ENCODE measurements around the gene ZNF740.

DNA sequence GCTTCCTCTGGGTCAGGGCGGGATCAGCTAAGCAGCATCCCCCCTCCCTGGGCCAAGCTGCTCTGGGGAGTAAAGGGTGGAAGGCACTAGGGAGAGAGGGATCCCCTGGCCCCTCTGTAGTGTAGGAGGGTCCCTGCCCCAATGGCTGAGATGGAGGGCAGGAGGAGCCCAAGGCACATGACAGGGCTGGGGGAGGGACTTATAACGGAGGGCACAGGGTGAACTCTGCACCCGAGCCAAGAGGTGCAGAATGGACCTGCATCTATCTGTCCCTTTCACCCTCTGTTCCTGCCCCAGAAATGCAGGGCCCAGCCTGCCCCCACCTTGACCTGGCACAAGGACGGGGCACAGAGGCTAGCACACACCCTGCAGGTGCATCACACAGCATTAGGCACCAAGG, 30.3 kb downstream of the ZNF740 start:
- TF ChIP-seq, protein P1, sequence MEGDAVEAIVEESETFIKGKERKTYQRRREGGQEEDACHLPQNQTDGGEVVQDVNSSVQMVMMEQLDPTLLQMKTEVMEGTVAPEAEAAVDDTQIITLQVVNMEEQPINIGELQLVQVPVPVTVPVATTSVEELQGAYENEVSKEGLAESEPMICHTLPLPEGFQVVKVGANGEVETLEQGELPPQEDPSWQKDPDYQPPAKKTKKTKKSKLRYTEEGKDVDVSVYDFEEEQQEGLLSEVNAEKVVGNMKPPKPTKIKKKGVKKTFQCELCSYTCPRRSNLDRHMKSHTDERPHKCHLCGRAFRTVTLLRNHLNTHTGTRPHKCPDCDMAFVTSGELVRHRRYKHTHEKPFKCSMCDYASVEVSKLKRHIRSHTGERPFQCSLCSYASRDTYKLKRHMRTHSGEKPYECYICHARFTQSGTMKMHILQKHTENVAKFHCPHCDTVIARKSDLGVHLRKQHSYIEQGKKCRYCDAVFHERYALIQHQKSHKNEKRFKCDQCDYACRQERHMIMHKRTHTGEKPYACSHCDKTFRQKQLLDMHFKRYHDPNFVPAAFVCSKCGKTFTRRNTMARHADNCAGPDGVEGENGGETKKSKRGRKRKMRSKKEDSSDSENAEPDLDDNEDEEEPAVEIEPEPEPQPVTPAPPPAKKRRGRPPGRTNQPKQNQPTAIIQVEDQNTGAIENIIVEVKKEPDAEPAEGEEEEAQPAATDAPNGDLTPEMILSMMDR (IDR thresholded peaks at IDR 0.05), result no peak
- no peak for TF ChIP-seq EZH2 (IDR thresholded peaks at IDR 0.05; ENCODE audit: borderline replicate concordance, insufficient read depth, low read depth, low read length, poor library complexity, severe bottlenecking)

All from B cell (primary cell).